GM12891 (cell line): Measurements from ENCODE around the gene KDM5B.
"Not testable (repeated sequence)": the region's sequence is repeated elsewhere in the genome, so short reads cannot be mapped to it uniquely, and the experiment has no call there.

Source experiments
- DNase-seq: peaks from one replicate; pipeline ENCODE4 v3.0.0; 2011; ENCODE audit warnings: low spot score; ENCODE audit not compliant: insufficient read length
- FAIRE-seq: peaks from 2 replicates; lab custom pipeline; 2011; peaks lifted over from hg19 to GRCh38; lab: Jason Lieb, UNC
- PAX5 ChIP-seq: IDR thresholded peaks from 2 replicates; pipeline ENCODE4 v1.6.1; 2011; ENCODE audit warnings: low read length, moderate library complexity, mild to moderate bottlenecking; ENCODE audit not compliant: insufficient read depth, severe bottlenecking
- POLR2A ChIP-seq: IDR thresholded peaks from 2 replicates; pipeline ENCODE4 v1.6.1; 2011; ENCODE audit warnings: low read depth, low read length, control low read depth
- POLR2AphosphoS5 ChIP-seq: IDR thresholded peaks from 2 replicates; pipeline ENCODE4 v1.6.1; 2011; ENCODE audit warnings: low read depth, low read length, control low read depth
- POU2F2 ChIP-seq: IDR thresholded peaks from 2 replicates; pipeline ENCODE4 v1.6.1; 2011; ENCODE audit warnings: low read depth, mild to moderate bottlenecking, control low read depth, low read length, moderate library complexity
- SPI1 ChIP-seq: IDR thresholded peaks from 2 replicates; pipeline ENCODE4 v1.6.1; 2011; ENCODE audit warnings: low read depth, low read length, control low read depth
- TAF1 ChIP-seq: IDR thresholded peaks from 2 replicates; pipeline ENCODE4 v1.6.1; 2011; ENCODE audit warnings: low read depth, low read length, control low read depth

KDM5B gene

GRCh38 chr1:202725526-202725925 lies 82.7 kb downstream of the KDM5B start:
- FAIRE-seq (no peak), DNase-seq (no peak)
- TF ChIP-seq POLR2A (no peak), TAF1 (no peak), PAX5 (no peak), POLR2AphosphoS5 (no peak), SPI1 (no peak), POU2F2 (no peak)

DNA sequence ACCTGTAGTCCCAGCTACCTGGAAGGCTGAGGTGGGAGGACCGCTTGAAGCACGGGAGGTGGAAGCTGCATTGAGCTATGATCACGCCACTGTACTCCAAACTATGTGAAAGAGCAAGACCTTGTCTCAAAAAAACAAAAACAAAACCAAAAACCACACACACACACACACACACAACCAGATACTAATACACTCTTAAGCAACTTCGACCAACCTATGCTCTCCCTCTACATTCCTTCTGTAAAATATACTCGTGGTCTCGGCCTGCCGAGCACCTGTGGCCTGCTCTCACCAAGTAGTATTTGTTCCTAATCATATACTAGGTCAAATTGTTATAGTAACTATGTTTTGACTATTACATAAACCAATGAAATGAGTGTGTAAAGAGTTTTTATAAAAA lies 84.5 kb downstream of the KDM5B start:
- TF ChIP-seq POU2F2 (no peak), PAX5 (no peak), POLR2A (no peak), TAF1 (no peak), SPI1 (no peak), POLR2AphosphoS5 (no peak)
- no peak for FAIRE-seq
- DNase-seq: no peak

DNA sequence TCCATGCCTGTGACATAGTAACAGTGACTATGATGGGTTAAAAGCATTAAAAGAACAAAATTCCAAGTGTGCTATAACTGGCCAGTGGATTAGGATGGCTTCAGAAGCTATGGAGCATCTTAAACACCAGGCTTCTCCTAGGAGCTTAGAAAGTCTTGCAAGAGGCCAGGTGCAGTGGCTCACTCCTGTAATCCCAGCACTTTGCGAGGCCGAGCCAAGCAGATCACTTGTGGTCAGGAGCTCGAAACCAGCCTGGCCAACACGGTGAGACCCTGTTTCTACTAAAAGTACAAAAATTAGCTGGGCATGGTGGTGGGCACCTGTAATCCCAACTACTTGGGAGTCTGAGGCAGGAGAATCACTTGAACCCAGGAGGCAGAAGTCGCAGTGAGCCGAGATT lies 85.2 kb downstream of the KDM5B start:
- DNase-seq, FAIRE-seq: not testable (repeated sequence)

GRCh38 chr1:202716654-202717053 lies 91.6 kb downstream of the KDM5B start:
- no peak for FAIRE-seq
- TF ChIP-seq PAX5: no peak
- TF ChIP-seq POU2F2: no peak
- TF ChIP-seq POLR2AphosphoS5: no peak
- TF ChIP-seq TAF1: no peak
- TF ChIP-seq SPI1: no peak
- TF ChIP-seq POLR2A: no peak

DNA sequence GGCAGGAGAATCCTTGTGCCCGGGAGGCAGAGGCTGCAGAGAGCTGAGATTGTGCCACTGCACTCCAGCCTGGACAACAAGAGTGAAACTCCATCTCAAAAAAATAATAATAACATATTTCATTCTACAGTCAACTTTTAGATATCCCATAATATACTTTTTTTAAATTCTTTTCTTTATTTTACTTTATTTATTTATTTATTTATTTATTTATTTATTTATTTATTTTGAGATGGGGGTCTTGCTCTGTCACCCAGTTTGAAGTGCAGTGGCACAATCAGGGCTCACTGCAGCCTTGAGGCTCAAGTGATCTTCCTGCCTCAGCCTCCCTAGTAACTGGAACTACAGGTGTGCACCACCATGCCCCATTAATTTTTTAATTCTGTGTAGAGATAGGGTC lies 94.0 kb downstream of the KDM5B start:
- not testable (repeated sequence) for FAIRE-seq, DNase-seq

More at GRCh38 chr1:202716654-202717053, 91.6 kb downstream of the KDM5B start:
- DNase-seq: no peak

GRCh38 chr1:202713110-202713509 lies 95.1 kb downstream of the KDM5B start:
- TF ChIP-seq PAX5: no peak
- no peak for TF ChIP-seq POLR2AphosphoS5
- TF ChIP-seq SPI1: no peak
- TF ChIP-seq POU2F2: no peak
- no peak for TF ChIP-seq TAF1
- TF ChIP-seq POLR2A: no peak
- DNase-seq: no peak
- FAIRE-seq: no peak

DNA sequence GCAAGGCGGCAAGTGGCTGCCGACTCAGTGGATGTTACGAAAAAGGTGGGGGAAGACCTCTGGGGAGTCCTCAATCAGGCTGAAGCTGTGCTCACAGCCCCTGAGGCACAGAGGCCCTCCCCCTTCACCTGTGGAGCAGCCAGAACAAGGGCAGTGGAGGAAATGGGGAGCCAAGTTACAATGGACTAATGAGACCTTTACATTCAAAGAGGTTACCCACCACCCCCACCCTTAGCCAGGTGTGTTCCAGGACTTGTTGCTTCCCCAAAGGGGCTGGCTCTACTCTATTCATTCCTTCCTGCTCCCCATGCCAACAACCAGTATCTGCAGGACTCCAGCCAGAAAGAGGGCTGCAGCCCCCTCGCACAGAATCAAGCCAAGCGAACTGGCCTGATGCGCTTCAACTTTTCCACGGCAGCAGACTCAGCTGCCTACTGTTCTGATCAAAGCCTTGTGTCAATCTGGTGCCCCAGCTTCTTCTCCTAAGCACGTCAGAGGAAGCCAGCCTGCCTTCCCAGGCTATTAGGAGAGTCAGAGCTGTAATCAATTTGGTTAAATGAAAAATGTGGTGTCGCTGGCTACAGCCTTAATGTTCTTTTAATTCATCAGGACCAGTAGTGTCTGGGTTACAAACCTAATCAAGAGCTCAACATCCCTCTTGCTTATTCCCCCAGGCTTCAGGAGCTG lies 96.1 kb downstream of the KDM5B start:
- TF ChIP-seq POLR2AphosphoS5: no peak
- no peak for TF ChIP-seq TAF1
- FAIRE-seq: no peak
- DNase-seq: no peak

DNA sequence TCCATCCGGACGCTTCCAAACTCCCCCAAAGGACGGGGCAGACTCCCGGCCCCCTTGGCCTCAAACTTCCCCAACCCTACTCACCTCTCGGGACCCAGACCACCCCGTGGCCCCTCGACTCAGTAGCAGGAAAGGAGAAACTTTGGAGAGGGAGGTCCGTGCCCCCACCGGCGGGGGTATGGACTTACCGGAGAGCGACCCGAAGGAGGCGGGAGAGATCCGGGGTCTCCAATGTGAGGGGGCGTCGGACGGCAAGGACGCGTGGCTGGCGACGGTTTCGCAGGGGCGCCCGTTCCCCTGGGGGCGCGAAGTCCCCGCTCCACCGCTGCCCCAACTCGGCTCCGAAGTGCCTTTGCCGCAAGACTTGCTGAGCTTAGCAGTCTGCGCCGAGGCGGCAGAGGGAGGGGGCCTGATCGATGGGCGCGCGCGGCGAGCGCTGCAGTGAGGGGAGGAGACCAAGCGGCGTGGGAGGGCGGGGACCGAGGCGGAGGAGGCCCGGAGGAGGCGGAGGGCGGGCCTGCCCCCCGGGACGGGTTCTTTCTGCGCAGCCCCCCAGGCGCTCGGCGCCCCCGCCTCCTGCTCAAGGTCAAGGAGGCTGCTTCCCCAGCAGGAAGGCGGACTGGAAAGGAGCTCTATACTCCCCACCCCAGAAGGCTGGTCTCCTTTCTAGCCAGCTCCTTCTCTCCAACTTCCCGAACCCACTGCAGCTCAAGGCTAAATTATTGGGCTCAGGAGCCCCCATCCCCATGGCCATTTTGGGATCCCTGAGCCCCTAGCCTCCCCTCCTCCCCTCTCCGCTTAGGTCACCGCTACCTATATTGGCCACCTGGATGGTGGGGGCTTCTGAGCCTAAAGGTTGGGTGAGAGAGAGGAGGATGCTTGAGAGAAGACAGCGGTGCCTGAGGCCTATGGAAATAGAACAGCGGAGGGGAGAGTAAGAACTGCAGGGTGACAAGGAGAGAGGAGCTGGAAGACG lies 97.9 kb downstream of the KDM5B start, which contains the start of gene SYT2:
SYT2 (minus strand) TSS at position 385 of the 976 bp plus-strand sequence. CDS start 104,682 bp downstream, outside the sequence.
- FAIRE-seq: no peak
- TF ChIP-seq POLR2AphosphoS5 (no peak), PAX5 (no peak), POU2F2 (no peak), SPI1 (no peak), TAF1 (no peak), POLR2A (no peak)
- no peak for DNase-seq

GRCh38 chr1:202709276-202710041 lies 98.8 kb downstream of the KDM5B start:
- FAIRE-seq (no peak), DNase-seq (no peak)
- TF ChIP-seq POU2F2 (no peak), POLR2AphosphoS5 (no peak), TAF1 (no peak), POLR2A (no peak), SPI1 (no peak), PAX5 (no peak)
